Left lung (tissue), 10 donors: ENCODE results near the gene NPAS1. TPM values are rescaled to one million over a fixed set of nuclear protein-coding genes. Genes with fewer than 3 reads are reported as not detected.

Experiments used
- ATAC-seq: fragments of 200-7000 bp; cut with Tn5 transposase; one replicate; pipeline ENCODE4 v1.9.1; 2020; ENCODE audit warnings: moderate library complexity
- DNase-seq, 4 donors: peaks; one replicate each; pipeline ENCODE4 v3.0.0-alpha.2; 2013 to 2020
- H3K27ac ChIP-seq, 2 donors: fragments of 200-600 bp; sonication (generic) in 1 of 2; one replicate each; pipeline versions ENCODE4 v1.5.0 to v1.8.0; 2020 to 2021
- H3K27me3 ChIP-seq, 2 donors: fragments of 200-600 bp; sonication (generic) in 1 of 2; one replicate each; pipeline versions ENCODE4 v1.5.0 to v1.8.0; 2020 to 2021
- H3K36me3 ChIP-seq, 2 donors: fragments of 200-600 bp; sonication (generic) in 1 of 2; one replicate each; pipeline versions ENCODE4 v1.5.0 to v1.8.0; 2020 to 2021
- H3K4me1 ChIP-seq, 2 donors: fragments of 200-600 bp; one replicate each; pipeline ENCODE4 v1.8.0; 2021
- H3K4me3 ChIP-seq, 2 donors: fragments of 200-600 bp; sonication (generic) in 1 of 2; one replicate each; pipeline versions ENCODE4 v1.5.0 to v1.8.0; 2020 to 2021; ENCODE audit warnings: mild to moderate bottlenecking in 1 of 2
- H3K9me3 ChIP-seq, 2 donors: fragments of 200-600 bp; sonication (generic) in 1 of 2; one replicate each; pipeline versions ENCODE4 v1.5.0 to v1.8.0; 2020 to 2021
- CTCF ChIP-seq, 2 donors: fragments of 200-600 bp; sonication (generic) in 1 of 2; IDR thresholded peaks; one replicate each; pipeline versions ENCODE4 v1.5.0 to v1.8.0; 2021; ENCODE audit warnings: antibody characterized with exemption in 2 of 2
- intact Hi-C, 2 donors: fragments of 100-400 bp; cut with DNase I; formaldehyde crosslinking; loops; one replicate each; pipeline versions ENCODE4 v1.11.2 to v1.14.2; 2022
- polyA plus RNA-seq, 6 donors: library from polyadenylated mRNA; unstranded; fragments of 120-200 nt; gene quantifications; one replicate each; pipeline ENCODE4 v1.2.1, GENCODE V29; 2013; ENCODE audit not compliant: insufficient read length in 6 of 6
- total RNA-seq, 2 donors: library from RNA; stranded (reverse); fragmentation: NEBNext Ultra II Directional; extraction: Animal tissue kit (Norgen Biotek cat#: 25700); gene quantifications; one replicate each; pipeline ENCODE4 v1.2.1, GENCODE V29; 2021
- donor health status: DM: no; HTN: yes; CAD: no.
- donor health status: DM: no; HTN: no; CAD: no.

Gene NPAS1
- total and polyA plus RNA-seq, 8 donors = 0.50 to 2.0 (median 1.3) TPM

GRCh38 chr19:47036097-47036651 lies 16.5 kb downstream of the NPAS1 start:
- Histone ChIP-seq H3K27me3 (peaks cover 0 to 37% of the 10 kb centered on the region in 2 donors), H3K27ac (peak overlapping the region; percentile 63 to 69), H3K9me3 (no peaks in the 10 kb centered on the region), H3K36me3 (no peaks in the 10 kb centered on the region), H3K4me3 (peak overlapping the region; percentile 23 to 39), H3K4me1 (peaks cover 0 to 19% of the 10 kb centered on the region in 2 donors)
- intact Hi-C loops = no loop called here
- peak in 1 of 2 donors; percentile 41 for TF ChIP-seq CTCF (IDR thresholded peaks at IDR 0.05)
- ATAC-seq (peak; percentile 65), DNase-seq (peak in 2 of 4 donors; percentile 63 to 80)

GRCh38 chr19:47037766-47038165 lies 18.1 kb downstream of the NPAS1 start:
- TF ChIP-seq CTCF (IDR thresholded peaks at IDR 0.05) = no peak
- no peak overlapping the region for H3K27ac ChIP-seq
- peaks cover 0 to 21% of the 10 kb centered on the region in 2 donors for H3K27me3 ChIP-seq
- no peaks in the 10 kb centered on the region for H3K9me3 ChIP-seq
- peaks cover 0 to 2% of the 10 kb centered on the region in 2 donors for H3K36me3 ChIP-seq
- H3K4me3 ChIP-seq = no peak overlapping the region
- DNase-seq (no peak), ATAC-seq (no peak)
- intact Hi-C loops = no loop called here
- peaks cover 0 to 19% of the 10 kb centered on the region in 2 donors for H3K4me1 ChIP-seq

- ATAC-seq (no peak), DNase-seq (no peak)
- Histone ChIP-seq H3K27me3 (peaks cover 0 to 6% of the 10 kb centered on the region in 2 donors), H3K4me1 (peaks cover 0 to 19% of the 10 kb centered on the region in 2 donors), H3K4me3 (no peak overlapping the region), H3K36me3 (peaks cover 0 to 7% of the 10 kb centered on the region in 2 donors), H3K9me3 (no peaks in the 10 kb centered on the region), H3K27ac (no peak overlapping the region)
- no peak for TF ChIP-seq CTCF (IDR thresholded peaks at IDR 0.05)
- intact Hi-C loops = no loop called here
Measured at GRCh38 chr19:47039239-47039874, 19.7 kb downstream of the NPAS1 start.

- Histone ChIP-seq H3K9me3 (no peaks in the 10 kb centered on the region), H3K27me3 (no peaks in the 10 kb centered on the region), H3K36me3 (peaks cover 0 to 17% of the 10 kb centered on the region in 2 donors), H3K4me3 (no peak overlapping the region), H3K27ac (no peak overlapping the region), H3K4me1 (peaks cover 0 to 10% of the 10 kb centered on the region in 2 donors)
- DNase-seq (no peak), ATAC-seq (no peak)
- TF ChIP-seq CTCF (IDR thresholded peaks at IDR 0.05) = no peak
- intact Hi-C loops = no loop called here
Measured at GRCh38 chr19:47040869-47041268, 21.2 kb downstream of the NPAS1 start.

- no peak for TF ChIP-seq CTCF (IDR thresholded peaks at IDR 0.05)
- Histone ChIP-seq H3K4me3 (no peak overlapping the region), H3K4me1 (peaks cover 0 to 16% of the 10 kb centered on the region in 2 donors), H3K27ac (no peak overlapping the region), H3K36me3 (peaks cover 0 to 18% of the 10 kb centered on the region in 2 donors), H3K27me3 (no peaks in the 10 kb centered on the region), H3K9me3 (no peaks in the 10 kb centered on the region)
- ATAC-seq (no peak), DNase-seq (peak in 1 of 4 donors; percentile 75)
- intact Hi-C loops = no loop called here
Measured at GRCh38 chr19:47044946-47045866, 25.6 kb downstream of the NPAS1 start.
